Hematopoietic multipotent progenitor cell treated with erythropoietin and hydrocortisone succinate and interleukin-3 and kit ligand, for 17 days (in vitro differentiated cells): ENCODE measurements around the gene MCM5.
"Not testable (repeated sequence)": the region's sequence is repeated elsewhere in the genome, so short reads cannot be mapped to it uniquely, and the experiment has no call there.

Experiments
- DNase-seq: peaks from one replicate; pipeline ENCODE4 v3.0.0-alpha.2; 2015; ENCODE audit warnings: low spot score

MCM5 gene

GRCh38 chr22:35399678-35400500 lies at the start of gene MCM5:
Gene MCM5 (plus strand): TSS chr22:35400140. CDS start chr22:35400439, 299 bp downstream.
- DNase-seq = peak; percentile 94

- DNase-seq = peak; percentile 94
Observed at GRCh38 chr22:35350539-35351503, 49.1 kb upstream of the MCM5 start.

GRCh38 chr22:35352214-35353111 lies 47.5 kb upstream of the MCM5 start:
- peak; percentile 59 for DNase-seq

- no peak for DNase-seq
Observed at GRCh38 chr22:35353318-35353717, 46.6 kb upstream of the MCM5 start.

GRCh38 chr22:35354068-35354467 lies 45.9 kb upstream of the MCM5 start:
- DNase-seq = no peak

GRCh38 chr22:35357883-35358621 lies 41.9 kb upstream of the MCM5 start:
- DNase-seq = peak; percentile 36

GRCh38 chr22:35359380-35360065 lies 40.4 kb upstream of the MCM5 start:
- no peak for DNase-seq

GRCh38 chr22:35361001-35361558 lies 38.9 kb upstream of the MCM5 start:
- DNase-seq = no peak

GRCh38 chr22:35363566-35364086 lies 36.3 kb upstream of the MCM5 start:
- DNase-seq = no peak

GRCh38 chr22:35364230-35364629 lies 35.7 kb upstream of the MCM5 start:
- DNase-seq = not testable (repeated sequence)

GRCh38 chr22:35367331-35367886 lies 32.5 kb upstream of the MCM5 start:
- peak; percentile 79 for DNase-seq

GRCh38 chr22:35368386-35368785 lies 31.6 kb upstream of the MCM5 start:
- DNase-seq = no peak

- peak; percentile 19 for DNase-seq
Observed at GRCh38 chr22:35369996-35370395, 29.9 kb upstream of the MCM5 start.

GRCh38 chr22:35373781-35374180 lies 26.2 kb upstream of the MCM5 start:
- peak; percentile 69 for DNase-seq

GRCh38 chr22:35375031-35375430 lies 24.9 kb upstream of the MCM5 start:
- DNase-seq = peak; percentile 41

- no peak for DNase-seq
Observed at GRCh38 chr22:35375526-35375925, 24.4 kb upstream of the MCM5 start.

GRCh38 chr22:35376728-35377472 lies 23.0 kb upstream of the MCM5 start:
- DNase-seq = peak; percentile 88

GRCh38 chr22:35377735-35378134 lies 22.2 kb upstream of the MCM5 start:
- DNase-seq = peak; percentile 48

GRCh38 chr22:35378621-35379020 lies 21.3 kb upstream of the MCM5 start:
- no peak for DNase-seq
